Epidermal melanocyte (primary cell): ENCODE results near the gene FAM98B.

Source experiments
- DNase-seq: peaks from one replicate; pipeline ENCODE4 v3.0.0; 2011; ENCODE audit warnings: low spot score; ENCODE audit not compliant: insufficient read length

The FAM98B gene

GRCh38 chr15:38461066-38461833 lies 7.3 kb downstream of the FAM98B start:
- DNase-seq: no peak

GRCh38 chr15:38463893-38464292 lies 10.0 kb downstream of the FAM98B start:
- no peak for DNase-seq

- DNase-seq: no peak
Observed at GRCh38 chr15:38464675-38465074, 10.7 kb downstream of the FAM98B start.

- no peak for DNase-seq
Observed at GRCh38 chr15:38470816-38471215, 16.9 kb downstream of the FAM98B start.

- no peak for DNase-seq
Observed at GRCh38 chr15:38471974-38472373, 18.0 kb downstream of the FAM98B start.

GRCh38 chr15:38474155-38474757 lies 20.3 kb downstream of the FAM98B start:
- no peak for DNase-seq

GRCh38 chr15:38475361-38475760 lies 21.4 kb downstream of the FAM98B start:
- no peak for DNase-seq

- DNase-seq: no peak
Observed at GRCh38 chr15:38476120-38476519, 22.2 kb downstream of the FAM98B start.

GRCh38 chr15:38477637-38478036 lies 23.7 kb downstream of the FAM98B start:
- DNase-seq: no peak

- DNase-seq: no peak
Observed at GRCh38 chr15:38479266-38479665, 25.3 kb downstream of the FAM98B start.

- no peak for DNase-seq
Observed at GRCh38 chr15:38479756-38480155, 25.8 kb downstream of the FAM98B start.

- DNase-seq: no peak
Observed at GRCh38 chr15:38481113-38481512, 27.2 kb downstream of the FAM98B start.

- DNase-seq: no peak
Observed at GRCh38 chr15:38481761-38482160, 27.8 kb downstream of the FAM98B start.

- no peak for DNase-seq
Observed at GRCh38 chr15:38482572-38482971, 28.6 kb downstream of the FAM98B start.

GRCh38 chr15:38486936-38487335 lies 33.0 kb downstream of the FAM98B start:
- no peak for DNase-seq

- no peak for DNase-seq
Observed at GRCh38 chr15:38487378-38487777, 33.5 kb downstream of the FAM98B start.

- DNase-seq: no peak
Observed at GRCh38 chr15:38490242-38490922, 36.5 kb downstream of the FAM98B start.

GRCh38 chr15:38496151-38496550 lies 42.2 kb downstream of the FAM98B start:
- DNase-seq: no peak

GRCh38 chr15:38499651-38500050 lies 45.7 kb downstream of the FAM98B start:
- no peak for DNase-seq

GRCh38 chr15:38503496-38503895 lies 49.6 kb downstream of the FAM98B start:
- DNase-seq: no peak

GRCh38 chr15:38504680-38505467 lies 50.9 kb downstream of the FAM98B start:
- DNase-seq: no peak

GRCh38 chr15:38506997-38507396 lies 53.1 kb downstream of the FAM98B start:
- DNase-seq: no peak
